ENCODE data around the gene SYT10.
"Not testable (repeated sequence)": the region's sequence is repeated elsewhere in the genome, so short reads cannot be mapped to it uniquely, and the experiment has no call there.

SYT10 gene, protein sequence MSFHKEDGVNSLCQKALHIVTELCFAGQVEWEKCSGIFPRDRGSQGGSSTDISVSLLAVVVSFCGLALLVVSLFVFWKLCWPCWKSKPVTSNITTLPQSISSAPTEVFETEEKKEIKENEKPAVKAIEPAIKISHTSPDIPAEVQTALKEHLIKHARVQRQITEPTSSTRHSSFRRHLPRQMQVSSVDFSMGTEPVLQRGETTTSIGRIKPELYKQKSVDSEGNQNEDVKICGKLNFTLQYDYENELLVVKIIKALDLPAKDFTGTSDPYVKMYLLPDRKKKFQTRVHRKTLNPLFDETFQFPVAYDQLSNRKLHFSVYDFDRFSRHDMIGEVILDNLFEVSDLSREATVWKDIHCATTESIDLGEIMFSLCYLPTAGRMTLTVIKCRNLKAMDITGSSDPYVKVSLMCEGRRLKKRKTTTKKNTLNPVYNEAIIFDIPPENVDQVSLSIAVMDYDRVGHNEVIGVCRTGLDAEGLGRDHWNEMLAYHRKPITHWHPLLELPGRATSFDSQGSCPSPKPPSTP

GRCh38 chr12:33439587-33440011 lies at the start of gene SYT10:
SYT10 (minus strand) TSS chr12:33439819; CDS start chr12:33439522, 297 bp downstream.
- peak in 14 of 58 donors; percentile 0 to 47 (median 14) for DNase-seq

- no peak for DNase-seq
These were observed 48.4 kb upstream of the SYT10 start for GRCh38 chr12:33488036-33488435.

DNA sequence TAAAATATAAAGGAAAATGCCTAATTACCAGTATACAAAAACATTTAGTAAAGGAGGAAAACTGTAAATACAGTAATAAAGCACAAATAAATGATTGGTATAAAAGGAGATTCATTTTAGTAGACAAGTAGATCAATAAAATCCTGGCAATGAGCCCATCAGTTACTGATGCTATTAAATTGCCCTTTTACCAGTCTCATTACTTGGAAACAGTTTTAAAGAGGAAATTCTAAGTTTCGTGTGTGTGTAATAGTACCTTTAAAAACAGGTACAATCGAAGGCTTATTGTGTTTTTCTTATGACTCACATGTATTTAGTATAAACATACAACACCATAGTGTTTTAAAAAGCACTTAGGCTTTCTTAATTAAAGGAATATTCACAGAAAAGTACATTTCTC lies 46.4 kb upstream of the SYT10 start:
- DNase-seq, result no peak

- DNase-seq, result no peak
These were observed 44.5 kb upstream of the SYT10 start for GRCh38 chr12:33484161-33484560.

DNA sequence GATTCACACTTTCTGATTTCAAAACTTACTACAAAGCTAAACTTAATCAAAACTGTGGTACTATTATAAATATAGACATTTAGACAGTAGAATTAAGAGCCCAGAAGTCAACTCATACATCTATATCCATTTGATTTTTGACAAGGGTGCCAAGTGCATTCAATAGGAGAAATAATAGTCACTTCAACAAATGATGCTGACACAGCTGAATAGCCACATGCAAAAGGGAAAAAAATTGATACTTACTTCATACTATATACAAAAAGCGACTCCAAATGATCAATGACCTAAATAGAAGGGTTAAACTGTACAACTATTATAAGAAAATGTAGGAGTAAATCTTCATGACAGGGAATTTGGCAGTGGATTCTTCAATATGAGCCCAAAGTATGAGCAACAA lies 40.7 kb upstream of the SYT10 start:
- no peak for DNase-seq

DNA sequence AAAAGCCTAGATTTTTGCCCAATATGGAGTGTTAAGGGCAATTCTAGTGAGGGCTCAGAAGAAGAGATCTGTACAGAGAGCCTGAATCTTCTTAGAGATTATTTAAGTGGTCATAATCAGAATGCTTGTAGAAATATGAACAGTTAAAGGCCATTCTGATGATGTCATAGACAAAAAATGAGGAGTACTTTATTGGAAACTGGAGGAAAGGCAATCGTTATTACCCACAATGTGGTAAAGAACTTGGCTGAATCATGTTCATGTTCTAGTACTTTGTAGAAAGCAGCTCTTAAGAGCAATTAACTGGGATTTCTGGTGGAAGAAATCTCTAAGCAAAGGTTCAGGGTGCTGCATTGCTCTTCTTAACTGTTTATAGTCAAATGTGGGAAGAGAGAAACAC lies 36.4 kb upstream of the SYT10 start:
- DNase-seq, result no peak

DNA sequence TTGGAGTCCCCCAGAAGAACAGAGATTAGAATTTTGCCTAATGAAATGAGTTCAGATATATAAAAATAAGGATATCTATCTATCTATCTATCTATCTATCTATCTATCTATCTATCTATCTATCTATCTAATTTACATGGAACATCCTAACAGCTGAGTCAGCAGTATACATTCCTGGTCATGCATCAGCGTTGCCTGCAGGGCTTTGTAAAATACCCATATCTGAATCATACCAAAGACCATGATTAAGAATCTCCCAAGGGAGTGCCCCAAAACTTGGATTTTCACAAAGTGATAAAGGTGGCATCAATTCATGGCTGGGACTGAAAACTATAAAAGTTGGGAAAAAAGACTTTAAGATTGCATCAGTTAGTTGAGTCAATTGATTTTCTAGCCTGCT lies 32.7 kb upstream of the SYT10 start:
- no peak for DNase-seq

- DNase-seq, result no peak
These were observed 15.5 kb upstream of the SYT10 start for GRCh38 chr12:33455096-33455495.

DNA sequence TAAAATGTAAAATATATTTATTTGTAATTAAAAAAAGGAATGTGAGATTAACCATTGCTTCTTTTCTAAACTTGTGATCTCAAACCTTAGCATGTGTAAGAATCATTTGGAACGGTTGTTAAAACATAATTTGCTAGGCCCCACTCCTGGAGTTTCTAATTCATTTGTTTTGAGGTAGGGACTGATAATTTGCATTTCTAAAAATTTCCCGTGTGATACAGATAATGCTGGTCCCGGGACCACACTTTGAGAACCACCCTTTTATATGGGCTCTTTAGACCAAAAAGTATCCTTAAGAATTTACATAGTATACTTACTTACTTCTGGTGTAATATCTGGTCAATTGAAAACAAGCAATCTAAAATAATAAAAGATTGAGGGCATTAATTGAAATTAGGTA lies 10.9 kb upstream of the SYT10 start:
- DNase-seq, result no peak

DNA sequence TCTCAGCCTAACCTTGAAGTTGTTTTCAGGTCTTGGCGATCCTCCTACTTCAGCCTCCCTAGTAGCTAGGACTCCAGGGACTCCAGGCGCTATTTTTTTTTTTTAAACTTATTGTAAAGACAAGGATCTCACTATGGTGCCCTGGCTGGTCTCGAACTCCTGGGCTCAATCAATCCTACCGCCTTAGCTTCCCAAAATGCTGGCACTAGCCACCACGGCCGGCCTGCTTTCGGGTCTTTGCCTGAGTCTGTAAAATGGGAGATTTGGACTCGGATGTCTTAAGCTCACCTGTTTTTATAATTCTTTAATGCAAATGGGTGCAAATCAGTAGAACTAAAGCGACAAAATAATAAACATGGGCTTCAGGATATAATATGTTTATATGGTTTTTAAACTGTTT lies 858 bp upstream of the SYT10 start:
- DNase-seq, result no peak

DNA sequence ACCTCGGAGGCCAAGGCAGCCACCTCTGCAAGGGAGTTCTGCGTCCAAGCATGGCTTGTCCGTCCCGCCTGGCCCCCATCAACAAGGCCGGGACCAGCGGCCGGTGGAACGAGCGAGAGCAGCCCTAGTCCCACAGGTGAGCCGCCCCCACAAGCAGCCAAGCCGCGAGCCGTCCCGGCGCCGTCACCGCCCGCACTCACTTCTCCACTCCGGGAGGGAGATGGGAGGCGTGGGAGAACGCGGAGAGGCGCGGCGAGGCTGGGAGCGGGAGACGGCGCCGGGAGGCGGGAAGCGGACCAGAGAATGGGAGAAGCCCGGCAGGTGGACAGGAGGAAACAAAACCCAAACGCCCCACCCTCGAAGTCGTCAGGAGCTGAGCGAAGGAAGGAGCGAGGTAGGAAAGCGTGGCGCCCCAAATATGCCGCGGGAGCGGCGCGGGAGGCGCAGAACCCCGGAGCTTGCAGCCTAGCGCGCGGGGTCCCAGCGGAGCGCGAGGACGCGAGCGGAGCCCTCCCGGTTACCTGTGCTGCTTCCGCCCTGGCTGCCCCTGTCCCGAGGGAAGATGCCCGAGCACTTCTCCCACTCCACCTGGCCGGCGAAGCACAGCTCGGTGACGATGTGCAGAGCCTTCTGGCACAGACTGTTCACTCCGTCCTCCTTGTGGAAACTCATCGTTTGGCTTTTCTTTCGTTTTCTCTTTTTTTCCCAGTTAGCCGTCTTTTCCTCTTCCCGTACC lies 600 bp downstream of the SYT10 start:
- peak in 10 of 58 donors; percentile 2 to 55 (median 15) for DNase-seq

- DNase-seq, result peak in 1 of 58 donors; percentile 20
These were observed 1.4 kb downstream of the SYT10 start for GRCh38 chr12:33438025-33438772.

DNA sequence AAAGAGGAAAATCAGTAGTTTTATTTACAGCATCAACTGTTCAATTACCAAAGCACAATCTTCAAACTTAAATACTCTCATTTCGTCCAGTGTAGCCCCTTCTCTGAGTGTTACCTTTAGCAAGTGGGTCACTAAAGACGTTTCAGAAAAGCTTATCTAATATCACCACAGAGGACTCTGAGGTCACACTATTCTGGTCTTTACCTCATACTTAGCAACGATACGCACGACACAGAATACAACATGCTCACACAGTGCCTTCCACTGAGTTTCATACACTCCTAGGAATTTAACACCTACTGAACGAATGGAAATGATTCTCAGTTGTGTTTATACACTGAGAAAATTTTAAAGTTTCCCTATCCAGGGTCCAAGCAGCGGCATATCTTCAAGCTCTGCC lies 2.0 kb downstream of the SYT10 start:
- DNase-seq, result no peak

GRCh38 chr12:33432992-33433391 lies 6.6 kb downstream of the SYT10 start:
- DNase-seq, result no peak

- DNase-seq, result no peak
These were observed 8.0 kb downstream of the SYT10 start for GRCh38 chr12:33431648-33432047.

DNA sequence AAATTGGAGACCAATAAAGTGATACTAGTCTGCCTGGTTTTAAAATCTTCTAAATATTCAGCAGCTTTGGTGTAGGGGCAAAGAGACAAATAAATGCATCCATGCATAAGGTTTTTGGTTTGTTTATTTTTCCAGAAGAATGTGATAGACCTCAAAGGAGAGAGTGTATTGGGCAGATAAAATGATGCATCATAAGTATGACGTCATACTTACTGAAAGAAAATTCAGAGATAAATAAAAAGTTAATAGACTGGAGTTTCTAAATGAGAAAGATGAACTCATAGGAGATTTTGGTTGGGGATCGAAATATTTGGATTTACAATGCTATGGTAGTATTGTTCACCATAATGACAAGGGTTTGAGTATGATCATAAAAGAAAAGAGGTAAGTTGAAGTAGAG lies 10.2 kb downstream of the SYT10 start:
- DNase-seq, result no peak

- no peak for DNase-seq
These were observed 12.5 kb downstream of the SYT10 start for GRCh38 chr12:33427071-33427470.

- no peak for DNase-seq
These were observed 15.9 kb downstream of the SYT10 start for GRCh38 chr12:33423706-33424105.

- not testable (repeated sequence) for DNase-seq
These were observed 27.2 kb downstream of the SYT10 start for GRCh38 chr12:33412410-33412809.

- DNase-seq, result no peak
These were observed 56.1 kb downstream of the SYT10 start for GRCh38 chr12:33383503-33383902.

DNA sequence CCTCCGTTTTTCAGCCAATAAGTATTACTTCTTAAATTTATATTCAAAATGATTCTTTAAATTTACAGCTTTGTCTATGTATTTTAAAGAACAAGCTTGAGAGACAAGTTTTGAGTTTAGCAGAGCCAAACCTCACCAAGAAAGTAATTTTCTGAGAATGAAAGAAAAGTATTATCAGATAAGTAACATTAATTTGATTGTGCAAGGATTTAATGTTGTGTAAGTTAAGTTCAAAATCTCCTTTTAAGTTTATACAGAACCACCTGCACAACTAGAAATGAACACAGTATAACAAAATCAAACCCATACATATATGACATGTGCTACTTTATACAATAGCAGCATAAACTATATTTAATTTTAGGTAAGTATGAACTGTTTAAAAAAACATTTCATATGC lies 63.5 kb downstream of the SYT10 start:
- no peak for DNase-seq

DNA sequence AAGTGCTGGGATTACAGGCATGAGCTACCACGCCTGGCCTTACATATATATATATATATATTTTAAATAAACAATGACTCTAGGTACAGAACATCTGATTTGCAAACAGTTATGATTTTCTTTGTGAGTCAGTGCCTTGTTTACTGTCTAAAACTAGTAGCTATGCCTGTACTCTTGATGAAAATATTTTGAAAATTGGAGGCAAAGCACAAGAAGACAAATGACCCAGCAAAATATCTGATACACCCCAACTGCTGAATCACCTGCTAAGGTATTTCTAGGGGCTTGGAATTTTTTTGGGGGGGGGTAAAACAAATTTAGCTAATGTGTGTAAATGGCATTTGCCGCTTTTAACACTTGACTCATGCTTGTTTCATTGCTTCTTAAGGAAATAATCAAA lies 69.3 kb downstream of the SYT10 start:
- no peak for DNase-seq

All from anterior cingulate cortex (tissue), 58 donors.